Astrocyte (in vitro differentiated cells and primary cell): Measurements from ENCODE around the gene ATG101. TPM values are rescaled to one million over a fixed set of nuclear protein-coding genes. Genes with fewer than 3 reads are reported as not detected.

ENCODE experiments used
- DNase-seq: peaks from one replicate; pipeline ENCODE4 v3.0.0-alpha.2; 2010; ENCODE audit warnings: low read depth
- FAIRE-seq: peaks from 2 replicates; lab custom pipeline; 2011; peaks lifted over from hg19 to GRCh38; lab: Jason Lieb, UNC
- H2AFZ ChIP-seq: 2 replicates; pipeline ENCODE4 v1.6.0; 2012; ENCODE audit warnings: low read depth, low read length, inconsistent platforms
- H3K27ac ChIP-seq: 2 replicates; pipeline ENCODE4 v1.5.1; 2011; ENCODE audit warnings: low read depth, low read length, inconsistent platforms
- H3K27me3 ChIP-seq: 2 replicates; pipeline ENCODE4 v1.6.0; 2011; ENCODE audit warnings: low read length, inconsistent platforms; ENCODE audit not compliant: insufficient read depth
- H3K36me3 ChIP-seq: 2 replicates; pipeline ENCODE4 v1.5.1; 2011; ENCODE audit warnings: low read length, inconsistent platforms; ENCODE audit not compliant: insufficient read depth
- H3K4me1 ChIP-seq: 2 replicates; pipeline ENCODE4 v1.5.1; 2011; ENCODE audit warnings: low read length, inconsistent platforms; ENCODE audit not compliant: insufficient read depth
- H3K4me2 ChIP-seq: 2 replicates; pipeline ENCODE4 v1.6.0; 2012; ENCODE audit warnings: low read length, inconsistent platforms
- H3K4me3 ChIP-seq: 2 replicates; pipeline ENCODE4 v1.5.1; 2011; ENCODE audit warnings: low read depth, mild to moderate bottlenecking, low read length, inconsistent platforms; ENCODE audit not compliant: insufficient read depth
- H3K79me2 ChIP-seq: 2 replicates; pipeline ENCODE4 v1.6.0; 2012; ENCODE audit warnings: mild to moderate bottlenecking, low read length, inconsistent platforms; ENCODE audit not compliant: insufficient read depth
- H3K9ac ChIP-seq: 2 replicates; pipeline ENCODE4 v1.6.0; 2012; ENCODE audit warnings: mild to moderate bottlenecking, low read length, inconsistent platforms
- H3K9me3 ChIP-seq: 2 replicates; pipeline ENCODE4 v1.5.1; 2012; ENCODE audit warnings: low read depth, mild to moderate bottlenecking, low read length, inconsistent platforms; ENCODE audit not compliant: insufficient read depth
- H4K20me1 ChIP-seq: 2 replicates; pipeline ENCODE4 v1.6.0; 2012; ENCODE audit warnings: low read length, inconsistent platforms; ENCODE audit not compliant: insufficient read depth
- H3K27ac Mint-ChIP-seq: one replicate; pipeline ENCODE4 v1.8.0; 2021; ENCODE audit warnings: mild to moderate bottlenecking, mixed read lengths; ENCODE audit not compliant: unreplicated experiment
- H3K27me3 Mint-ChIP-seq: one replicate; pipeline ENCODE4 v1.8.0; 2021; ENCODE audit warnings: low read depth, mixed read lengths; ENCODE audit not compliant: unreplicated experiment
- H3K36me3 Mint-ChIP-seq: one replicate; pipeline ENCODE4 v1.8.0; 2021; ENCODE audit warnings: low read depth, mixed read lengths; ENCODE audit not compliant: unreplicated experiment
- H3K4me1 Mint-ChIP-seq: one replicate; pipeline ENCODE4 v1.8.0; 2021; ENCODE audit warnings: low read depth, mixed read lengths; ENCODE audit not compliant: unreplicated experiment
- H3K4me3 Mint-ChIP-seq: one replicate; pipeline ENCODE4 v1.8.0; 2021; ENCODE audit warnings: mild to moderate bottlenecking, moderate library complexity, mixed read lengths; ENCODE audit not compliant: unreplicated experiment
- H3K9me3 Mint-ChIP-seq: one replicate; pipeline ENCODE4 v1.8.0; 2021; ENCODE audit warnings: mild to moderate bottlenecking, mixed read lengths; ENCODE audit not compliant: unreplicated experiment
- EZH2 ChIP-seq: IDR thresholded peaks from 2 replicates; pipeline ENCODE4 v1.6.1; 2012; ENCODE audit warnings: mild to moderate bottlenecking, low read length, inconsistent platforms; ENCODE audit not compliant: insufficient read depth
- total RNA-seq: library from RNA; stranded (reverse); gene quantifications from 2 replicates; pipeline ENCODE4 v1.2.1, GENCODE V29; 2021
- TF ChIP-seq, protein P1 (sequence below): IDR thresholded peaks from 2 replicates; pipeline ENCODE4 v1.5.1; 2011; ENCODE audit warnings: low read depth, mild to moderate bottlenecking, inconsistent platforms, low read length, moderate library complexity; ENCODE audit not compliant: insufficient read depth

ATG101 gene
- total RNA-seq, 1 donor from 2014 or later = 54.2 TPM

DNA sequence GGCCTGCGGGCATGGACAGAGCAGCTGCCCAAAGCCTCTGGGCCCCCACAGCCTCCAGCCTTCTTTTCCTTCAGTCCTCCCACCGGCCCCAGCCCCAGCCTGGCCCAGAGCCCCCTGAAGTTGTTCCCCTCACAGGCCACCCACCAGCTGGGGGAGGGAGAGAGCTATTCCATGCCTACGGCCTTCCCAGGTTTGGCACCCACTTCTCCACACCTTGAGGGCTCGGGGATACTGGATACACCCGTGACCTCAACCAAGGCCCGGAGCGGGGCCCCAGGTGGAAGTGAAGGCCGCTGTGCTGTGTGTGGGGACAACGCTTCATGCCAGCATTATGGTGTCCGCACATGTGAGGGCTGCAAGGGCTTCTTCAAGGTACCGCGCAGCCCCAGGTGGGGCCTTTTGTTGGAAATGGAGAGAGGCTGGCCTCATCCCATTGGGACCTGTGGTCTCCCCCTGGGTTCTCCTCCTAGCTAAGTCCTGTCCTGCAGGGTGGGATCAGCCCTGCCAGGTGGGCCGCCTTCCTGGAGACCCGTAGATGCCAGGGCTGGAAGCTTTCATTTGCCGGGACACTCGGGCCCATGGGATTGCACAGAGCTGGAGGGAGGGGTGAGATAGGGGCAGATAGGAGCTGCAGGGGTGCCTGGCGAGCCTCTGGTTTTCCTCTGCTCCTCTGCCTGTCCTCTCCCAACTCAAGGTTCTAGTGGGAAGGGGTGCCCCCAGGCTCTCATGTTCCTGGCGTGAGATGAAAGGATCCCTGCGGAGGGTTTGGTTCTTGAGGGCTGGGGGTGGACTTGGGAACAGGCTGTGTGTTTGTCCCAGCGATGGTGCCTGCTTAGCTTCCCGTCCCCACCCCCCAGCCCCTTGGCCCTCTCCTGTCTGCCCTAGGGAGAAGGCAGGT is 14.7 kb upstream of the ATG101 start:
- no peak overlapping the region for H3K27ac Mint-ChIP-seq
- H3K4me3 Mint-ChIP-seq = no peak overlapping the region
- H3K36me3 ChIP-seq = no peaks in the 10 kb centered on the region
- H3K4me1 Mint-ChIP-seq = peaks cover 4% of the 10 kb centered on the region
- H3K9me3 Mint-ChIP-seq = no peaks in the 10 kb centered on the region
- H4K20me1 ChIP-seq = peaks cover 32% of the 10 kb centered on the region
- no peaks in the 10 kb centered on the region for H3K36me3 Mint-ChIP-seq
- H3K9me3 ChIP-seq = no peaks in the 10 kb centered on the region
- H3K79me2 ChIP-seq = no peaks in the 10 kb centered on the region
- DNase-seq = no peak
- H3K27me3 ChIP-seq = no peaks in the 10 kb centered on the region
- TF ChIP-seq, protein P1, sequence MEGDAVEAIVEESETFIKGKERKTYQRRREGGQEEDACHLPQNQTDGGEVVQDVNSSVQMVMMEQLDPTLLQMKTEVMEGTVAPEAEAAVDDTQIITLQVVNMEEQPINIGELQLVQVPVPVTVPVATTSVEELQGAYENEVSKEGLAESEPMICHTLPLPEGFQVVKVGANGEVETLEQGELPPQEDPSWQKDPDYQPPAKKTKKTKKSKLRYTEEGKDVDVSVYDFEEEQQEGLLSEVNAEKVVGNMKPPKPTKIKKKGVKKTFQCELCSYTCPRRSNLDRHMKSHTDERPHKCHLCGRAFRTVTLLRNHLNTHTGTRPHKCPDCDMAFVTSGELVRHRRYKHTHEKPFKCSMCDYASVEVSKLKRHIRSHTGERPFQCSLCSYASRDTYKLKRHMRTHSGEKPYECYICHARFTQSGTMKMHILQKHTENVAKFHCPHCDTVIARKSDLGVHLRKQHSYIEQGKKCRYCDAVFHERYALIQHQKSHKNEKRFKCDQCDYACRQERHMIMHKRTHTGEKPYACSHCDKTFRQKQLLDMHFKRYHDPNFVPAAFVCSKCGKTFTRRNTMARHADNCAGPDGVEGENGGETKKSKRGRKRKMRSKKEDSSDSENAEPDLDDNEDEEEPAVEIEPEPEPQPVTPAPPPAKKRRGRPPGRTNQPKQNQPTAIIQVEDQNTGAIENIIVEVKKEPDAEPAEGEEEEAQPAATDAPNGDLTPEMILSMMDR = no peak
- H3K27ac ChIP-seq = no peak overlapping the region
- FAIRE-seq = no peak
- H3K27me3 Mint-ChIP-seq = peaks cover 18% of the 10 kb centered on the region
- peaks cover 13% of the 10 kb centered on the region for H3K4me1 ChIP-seq
- no peak overlapping the region for H3K4me3 ChIP-seq
- no peak overlapping the region for H2AFZ ChIP-seq
- no peak overlapping the region for H3K4me2 ChIP-seq
- no peak overlapping the region for H3K9ac ChIP-seq

DNA sequence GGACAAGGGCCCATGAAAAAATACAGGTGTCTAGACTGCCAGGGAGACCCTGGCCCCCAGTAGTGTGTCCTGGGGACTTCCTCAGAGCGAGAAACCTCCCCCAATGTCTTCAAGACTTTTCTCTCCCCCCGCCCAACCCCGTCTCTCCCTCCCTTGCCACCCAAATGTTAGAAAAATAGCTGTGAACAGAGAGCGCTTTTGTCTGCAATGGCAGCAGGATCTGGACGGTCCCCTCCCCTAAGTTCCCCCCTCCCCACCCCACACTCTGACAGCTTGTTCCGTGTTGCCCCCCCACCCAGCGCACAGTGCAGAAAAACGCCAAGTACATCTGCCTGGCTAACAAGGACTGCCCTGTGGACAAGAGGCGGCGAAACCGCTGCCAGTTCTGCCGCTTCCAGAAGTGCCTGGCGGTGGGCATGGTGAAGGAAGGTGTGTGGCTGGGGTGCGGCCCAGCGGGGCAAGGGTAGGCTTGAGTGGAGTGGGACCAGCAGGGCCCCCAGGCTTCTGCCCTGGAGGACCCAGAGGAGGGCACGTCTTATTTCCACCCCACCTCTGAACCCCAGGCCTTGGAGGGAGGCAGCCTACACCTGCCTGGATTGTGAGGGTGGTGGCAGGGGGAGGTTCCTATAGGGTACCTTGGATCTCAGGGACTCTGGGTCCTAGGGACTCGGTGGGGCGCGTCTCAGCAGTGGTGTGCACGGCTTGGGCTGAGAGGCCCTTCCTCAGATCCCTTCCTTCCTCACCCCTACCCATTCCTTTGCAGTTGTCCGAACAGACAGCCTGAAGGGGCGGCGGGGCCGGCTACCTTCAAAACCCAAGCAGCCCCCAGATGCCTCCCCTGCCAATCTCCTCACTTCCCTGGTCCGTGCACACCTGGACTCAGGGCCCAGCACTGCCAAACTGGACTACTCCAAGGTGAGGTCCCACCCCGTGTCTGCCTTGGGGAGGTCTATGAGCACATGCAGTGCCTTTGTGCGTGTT is 13.8 kb upstream of the ATG101 start:
- peaks cover 6% of the 10 kb centered on the region for H3K4me1 ChIP-seq
- H3K27ac Mint-ChIP-seq = no peak overlapping the region
- no peaks in the 10 kb centered on the region for H3K36me3 Mint-ChIP-seq
- TF ChIP-seq, protein P1 = no peak
- no peak for TF ChIP-seq EZH2
- H3K4me3 ChIP-seq = no peak overlapping the region
- H3K4me2 ChIP-seq = no peak overlapping the region
- H4K20me1 ChIP-seq = peaks cover 32% of the 10 kb centered on the region
- H3K9me3 Mint-ChIP-seq = no peaks in the 10 kb centered on the region
- no peaks in the 10 kb centered on the region for H3K36me3 ChIP-seq
- H3K9me3 ChIP-seq = no peaks in the 10 kb centered on the region
- peaks cover 3% of the 10 kb centered on the region for H3K4me1 Mint-ChIP-seq
- no peak overlapping the region for H3K4me3 Mint-ChIP-seq
- no peak overlapping the region for H3K27ac ChIP-seq
- H2AFZ ChIP-seq = no peak overlapping the region
- DNase-seq = no peak
- no peak for FAIRE-seq
- no peaks in the 10 kb centered on the region for H3K79me2 ChIP-seq
- no peaks in the 10 kb centered on the region for H3K27me3 ChIP-seq
- H3K9ac ChIP-seq = no peak overlapping the region
- H3K27me3 Mint-ChIP-seq = peaks cover 15% of the 10 kb centered on the region
